GM21367 (cell line): ENCODE results near the gene CERS5.
"Not testable (repeated sequence)": the region's sequence is repeated elsewhere in the genome, so short reads cannot be mapped to it uniquely, and the experiment has no call there.

Experiments
- ATAC-seq: cut with Tn5 transposase; IDR thresholded peaks from one replicate; pipeline ENCODE4 v1.9.1; 2021; ENCODE audit not compliant: unreplicated experiment

The CERS5 gene

GRCh38 chr12:50187084-50187900 is 20.1 kb upstream of the CERS5 start:
- ATAC-seq: no peak

GRCh38 chr12:50186681-50187080 is 19.5 kb upstream of the CERS5 start:
- no peak for ATAC-seq

- ATAC-seq: no peak
These were observed 18.9 kb upstream of the CERS5 start for GRCh38 chr12:50185970-50186663.

GRCh38 chr12:50185301-50185895 is 18.2 kb upstream of the CERS5 start:
- ATAC-seq: no peak

GRCh38 chr12:50184261-50184660 is 17.1 kb upstream of the CERS5 start:
- no peak for ATAC-seq

- ATAC-seq: no peak
These were observed 15.3 kb upstream of the CERS5 start for GRCh38 chr12:50182461-50182860.

- no peak for ATAC-seq
These were observed 14.5 kb upstream of the CERS5 start for GRCh38 chr12:50181691-50182090.

- ATAC-seq: no peak
These were observed 8.5 kb upstream of the CERS5 start for GRCh38 chr12:50175716-50176026.

GRCh38 chr12:50174971-50175715 is 8.0 kb upstream of the CERS5 start:
- ATAC-seq: no peak

- peak; percentile 24 for ATAC-seq
These were observed 445 bp downstream of the CERS5 start for GRCh38 chr12:50166799-50167048.

GRCh38 chr12:50164963-50165362 is 2.2 kb downstream of the CERS5 start:
- ATAC-seq: no peak

- ATAC-seq: no peak
These were observed 4.9 kb downstream of the CERS5 start for GRCh38 chr12:50162230-50162629.

GRCh38 chr12:50160643-50161042 is 6.5 kb downstream of the CERS5 start:
- ATAC-seq: no peak

GRCh38 chr12:50157259-50157658 is 9.9 kb downstream of the CERS5 start:
- ATAC-seq: no peak

GRCh38 chr12:50156641-50157040 is 10.5 kb downstream of the CERS5 start:
- no peak for ATAC-seq

GRCh38 chr12:50154947-50155346 is 12.2 kb downstream of the CERS5 start:
- ATAC-seq: not testable (repeated sequence)

- ATAC-seq: no peak
These were observed 16.0 kb downstream of the CERS5 start for GRCh38 chr12:50151047-50151687.

- ATAC-seq: no peak
These were observed 17.9 kb downstream of the CERS5 start for GRCh38 chr12:50149311-50149710.

- not testable (repeated sequence) for ATAC-seq
These were observed 19.2 kb downstream of the CERS5 start for GRCh38 chr12:50148011-50148410.

GRCh38 chr12:50147281-50147680 is 19.9 kb downstream of the CERS5 start:
- no peak for ATAC-seq

GRCh38 chr12:50145439-50145838 is 21.7 kb downstream of the CERS5 start:
- ATAC-seq: no peak
